H9 (cell line): ENCODE measurements around the gene NEBL. TPM values are rescaled to one million over a fixed set of nuclear protein-coding genes. Genes with fewer than 3 reads are reported as not detected.

Experiments used
- DNase-seq: peaks from one replicate; pipeline ENCODE4 v3.0.0-alpha.2; 2017
- H2AFZ ChIP-seq: one replicate; pipeline ENCODE4 v1.6.1; 2013; ENCODE audit warnings: mild to moderate bottlenecking, low read length, control low read depth, moderate library complexity
- H2AK5ac ChIP-seq: 2 replicates; pipeline ENCODE4 v1.6.1; 2013; ENCODE audit warnings: low read length, control low read depth, mixed read lengths; ENCODE audit not compliant: insufficient read length
- H2BK120ac ChIP-seq: one replicate; pipeline ENCODE4 v1.6.1; 2013; ENCODE audit warnings: low read depth, mild to moderate bottlenecking, low read length, control low read depth, inconsistent platforms; ENCODE audit not compliant: poor library complexity, severe bottlenecking
- H2BK12ac ChIP-seq: 2 replicates; pipeline ENCODE4 v1.6.1; 2013; ENCODE audit warnings: low read length, control low read depth, mixed read lengths, low read depth; ENCODE audit not compliant: insufficient read length
- H2BK15ac ChIP-seq: 2 replicates; pipeline ENCODE4 v1.6.1; 2013; ENCODE audit warnings: low read depth, low read length, control low read depth
- H2BK20ac ChIP-seq: one replicate; pipeline ENCODE4 v1.6.1; 2013; ENCODE audit warnings: low read depth, mild to moderate bottlenecking, low read length, control low read depth, inconsistent platforms; ENCODE audit not compliant: poor library complexity, severe bottlenecking
- H2BK5ac ChIP-seq: 2 replicates; pipeline ENCODE4 v1.6.1; 2013; ENCODE audit warnings: low read length, control low read depth, mixed read lengths; ENCODE audit not compliant: insufficient read length
- H3K14ac ChIP-seq: 2 replicates; pipeline ENCODE4 v1.6.1; 2013; ENCODE audit warnings: low read length, control low read depth; ENCODE audit not compliant: insufficient read depth
- H3K18ac ChIP-seq: 2 replicates; pipeline ENCODE4 v1.6.1; 2013; ENCODE audit warnings: low read depth, mild to moderate bottlenecking, mixed read lengths, low read length, control low read depth; ENCODE audit not compliant: insufficient read length
- H3K23ac ChIP-seq: 2 replicates; pipeline ENCODE4 v1.6.1; 2013; ENCODE audit warnings: low read length, control low read depth, mixed read lengths, low read depth; ENCODE audit not compliant: insufficient read length
- H3K23me2 ChIP-seq: 2 replicates; pipeline ENCODE4 v1.6.1; 2013; ENCODE audit warnings: low read depth, mild to moderate bottlenecking, mixed read lengths, low read length, control low read depth; ENCODE audit not compliant: insufficient read length, poor library complexity, severe bottlenecking
- H3K27ac ChIP-seq: 2 replicates; pipeline ENCODE4 v1.5.1; 2013; ENCODE audit warnings: low read length, control low read depth, mixed read lengths, low read depth; ENCODE audit not compliant: insufficient read length
- H3K27me3 ChIP-seq: 2 replicates; pipeline ENCODE4 v1.6.1; 2013; ENCODE audit warnings: low read length, control low read depth, inconsistent platforms; ENCODE audit not compliant: insufficient read depth
- H3K4ac ChIP-seq: 2 replicates; pipeline ENCODE4 v1.6.1; 2013; ENCODE audit warnings: low read depth, mild to moderate bottlenecking, control low read depth, inconsistent platforms, low read length, moderate library complexity
- H3K4me1 ChIP-seq: 2 replicates; pipeline ENCODE4 v1.6.1; 2013; ENCODE audit warnings: low read length, control low read depth, inconsistent platforms; ENCODE audit not compliant: insufficient read depth
- H3K4me2 ChIP-seq: 2 replicates; pipeline ENCODE4 v1.6.1; 2013; ENCODE audit warnings: low read length, control low read depth, mixed read lengths; ENCODE audit not compliant: insufficient read length, insufficient read depth
- H3K56ac ChIP-seq: 2 replicates; pipeline ENCODE4 v1.6.1; 2013; ENCODE audit warnings: low read depth, mild to moderate bottlenecking, mixed read lengths, low read length, control low read depth; ENCODE audit not compliant: insufficient read length
- H3K79me1 ChIP-seq: 2 replicates; pipeline ENCODE4 v1.6.1; 2013; ENCODE audit warnings: low read depth, mild to moderate bottlenecking, moderate library complexity, low read length, control low read depth, inconsistent platforms; ENCODE audit not compliant: insufficient read depth, poor library complexity, severe bottlenecking
- H3K79me2 ChIP-seq: 2 replicates; pipeline ENCODE4 v1.6.1; 2013; ENCODE audit warnings: low read length, control low read depth, inconsistent platforms; ENCODE audit not compliant: insufficient read depth
- H3K9ac ChIP-seq: 2 replicates; pipeline ENCODE4 v1.6.1; 2013; ENCODE audit warnings: low read length, control low read depth, mixed read lengths; ENCODE audit not compliant: insufficient read length; ENCODE audit errors: extremely low read depth
- H3K9me3 ChIP-seq: one replicate; pipeline ENCODE4 v1.6.1; 2013; ENCODE audit warnings: low read depth, low read length, inconsistent platforms; ENCODE audit not compliant: control insufficient read depth
- H3T11ph ChIP-seq: one replicate; pipeline ENCODE4 v1.6.1; 2013; ENCODE audit warnings: mild to moderate bottlenecking, low read length, control low read depth, inconsistent platforms
- H4K20me1 ChIP-seq: one replicate; pipeline ENCODE4 v1.6.1; 2013; ENCODE audit not compliant: control insufficient read depth, insufficient read length, insufficient read depth
- H4K5ac ChIP-seq: 2 replicates; pipeline ENCODE4 v1.6.1; 2013; ENCODE audit warnings: low read depth, mild to moderate bottlenecking, mixed read lengths, low read length, control low read depth; ENCODE audit not compliant: insufficient read length
- H4K8ac ChIP-seq: replicated peaks from 2 replicates; pipeline ENCODE4 v1.6.1; 2013; ENCODE audit warnings: low read length, control low read depth, mixed read lengths, low read depth; ENCODE audit not compliant: insufficient read length
- H4K91ac ChIP-seq: 2 replicates; pipeline ENCODE4 v1.6.1; 2013; ENCODE audit warnings: low read depth, mild to moderate bottlenecking, moderate library complexity, mixed read lengths, low read length, control low read depth; ENCODE audit not compliant: insufficient read length
- H3K27ac Mint-ChIP-seq, 3 experiments: 2 replicates in 2 of 3; 3 replicates in 1 of 3; pipeline ENCODE4 v1.8.0; 2020 to 2021; ENCODE audit warnings: mixed read lengths in 3 of 3, mild to moderate bottlenecking in 1 of 3, moderate library complexity in 1 of 3
- H3K27me3 Mint-ChIP-seq: 2 replicates; pipeline ENCODE4 v1.8.0; 2021; ENCODE audit warnings: low read depth, mild to moderate bottlenecking, moderate library complexity, mixed read lengths
- H3K36me3 Mint-ChIP-seq, 3 experiments: 2 replicates in 2 of 3; 3 replicates in 1 of 3; pipeline ENCODE4 v1.8.0; 2020 to 2021; ENCODE audit warnings: low read depth in 3 of 3, mixed read lengths in 3 of 3; ENCODE audit not compliant: insufficient read depth in 1 of 3
- H3K4me1 Mint-ChIP-seq, 2 experiments: 2 replicates each; pipeline ENCODE4 v1.8.0; 2020; ENCODE audit warnings: mixed read lengths in 2 of 2
- H3K4me3 Mint-ChIP-seq, 2 experiments: 2 replicates in 1 of 2; 3 replicates in 1 of 2; pipeline ENCODE4 v1.8.0; 2020 to 2021; ENCODE audit warnings: mild to moderate bottlenecking in 2 of 2, mixed read lengths in 2 of 2, moderate library complexity in 1 of 2
- H3K9me3 Mint-ChIP-seq, 2 experiments: 2 replicates in 1 of 2; 3 replicates in 1 of 2; pipeline ENCODE4 v1.8.0; 2020; ENCODE audit warnings: mild to moderate bottlenecking in 2 of 2, mixed read lengths in 2 of 2, moderate library complexity in 1 of 2
- WGBS: extraction: QIAGEN DNeasy Blood & Tissue Kit; methylation state at CpG from one replicate; pipeline ENCODE4 v1.1.7; 2013; ENCODE audit warnings: missing lambda C conversion rate, low lambda C conversion rate, mixed read lengths; ENCODE audit not compliant: insufficient read length; ENCODE audit errors: extremely low coverage; 5-methylcytosine and 5-hydroxymethylcytosine counted together
- total RNA-seq: library from RNA; stranded (reverse); gene quantifications from 2 replicates; pipeline ENCODE4 v1.2.1, GENCODE V29; 2021
- TF ChIP-seq, protein P1 (sequence below): fragments of 200-600 bp; sonication (generic); conservative IDR thresholded peaks from 3 replicates; pipeline ENCODE4 v1.8.0; 2021; ENCODE audit warnings: antibody characterized with exemption, mild to moderate bottlenecking

NEBL gene
- total RNA-seq, 1 experiment from 2014 or later = 20.9 TPM

DNA sequence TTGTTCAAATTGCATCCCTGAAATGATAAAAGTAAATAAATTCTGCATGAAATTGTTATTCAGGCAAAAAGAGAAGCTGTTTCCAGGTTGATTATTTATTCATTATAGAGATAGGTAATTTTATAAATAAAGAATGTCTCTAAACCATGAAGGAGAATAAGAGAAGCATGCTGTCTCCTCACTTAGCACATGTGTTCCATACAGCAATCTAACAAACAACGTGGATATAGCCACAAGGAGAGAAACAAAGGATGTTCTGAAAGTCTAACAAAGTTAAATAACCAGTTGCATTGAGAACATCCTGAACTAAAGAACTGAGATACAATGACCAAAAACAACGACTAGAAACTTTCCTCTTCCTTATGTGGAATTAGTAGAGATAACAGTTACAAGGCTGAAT is 50.8 kb downstream of the NEBL start:
- Mint-ChIP-seq H3K27me3 (no peaks in the 10 kb centered on the region), H3K36me3 (peaks cover 0 to 13% (median 4%) of the 10 kb centered on the region in 3 experiments; a peak in 4 of 7 replicates), H3K4me1 (no peaks in the 10 kb centered on the region), H3K4me3 (no peak overlapping the region), H3K27ac (no peak overlapping the region), H3K9me3 (peaks cover 2 to 6% of the 10 kb centered on the region in 2 experiments; a peak in 2 of 5 replicates)
- H2BK12ac ChIP-seq = no peak overlapping the region
- no peaks in the 10 kb centered on the region for H3K27me3 ChIP-seq
- no peak overlapping the region for H3K18ac ChIP-seq
- no peak overlapping the region for H3K9ac ChIP-seq
- H3T11ph ChIP-seq = no peak overlapping the region
- H4K8ac ChIP-seq = no peak overlapping the region
- no peak overlapping the region for H2BK120ac ChIP-seq
- H2AFZ ChIP-seq = no peak overlapping the region
- H2BK5ac ChIP-seq = no peak overlapping the region
- H4K20me1 ChIP-seq = no peaks in the 10 kb centered on the region
- no peak overlapping the region for H3K4me2 ChIP-seq
- no peak overlapping the region for H3K56ac ChIP-seq
- H3K9me3 ChIP-seq = no peaks in the 10 kb centered on the region
- H4K91ac ChIP-seq = no peak overlapping the region
- H3K4me1 ChIP-seq = no peaks in the 10 kb centered on the region
- H2BK15ac ChIP-seq = no peak overlapping the region
- no peak for DNase-seq
- no peak overlapping the region for H3K4ac ChIP-seq
- no peaks in the 10 kb centered on the region for H3K23me2 ChIP-seq
- H3K14ac ChIP-seq = no peak overlapping the region
- H3K79me1 ChIP-seq = no peaks in the 10 kb centered on the region
- WGBS = no CpG with 5 or more reads among the region's 2 CpGs
- no peak overlapping the region for H2AK5ac ChIP-seq
- H4K5ac ChIP-seq = no peak overlapping the region
- no peak overlapping the region for H2BK20ac ChIP-seq
- no peak overlapping the region for H3K23ac ChIP-seq
- TF ChIP-seq, protein P1, sequence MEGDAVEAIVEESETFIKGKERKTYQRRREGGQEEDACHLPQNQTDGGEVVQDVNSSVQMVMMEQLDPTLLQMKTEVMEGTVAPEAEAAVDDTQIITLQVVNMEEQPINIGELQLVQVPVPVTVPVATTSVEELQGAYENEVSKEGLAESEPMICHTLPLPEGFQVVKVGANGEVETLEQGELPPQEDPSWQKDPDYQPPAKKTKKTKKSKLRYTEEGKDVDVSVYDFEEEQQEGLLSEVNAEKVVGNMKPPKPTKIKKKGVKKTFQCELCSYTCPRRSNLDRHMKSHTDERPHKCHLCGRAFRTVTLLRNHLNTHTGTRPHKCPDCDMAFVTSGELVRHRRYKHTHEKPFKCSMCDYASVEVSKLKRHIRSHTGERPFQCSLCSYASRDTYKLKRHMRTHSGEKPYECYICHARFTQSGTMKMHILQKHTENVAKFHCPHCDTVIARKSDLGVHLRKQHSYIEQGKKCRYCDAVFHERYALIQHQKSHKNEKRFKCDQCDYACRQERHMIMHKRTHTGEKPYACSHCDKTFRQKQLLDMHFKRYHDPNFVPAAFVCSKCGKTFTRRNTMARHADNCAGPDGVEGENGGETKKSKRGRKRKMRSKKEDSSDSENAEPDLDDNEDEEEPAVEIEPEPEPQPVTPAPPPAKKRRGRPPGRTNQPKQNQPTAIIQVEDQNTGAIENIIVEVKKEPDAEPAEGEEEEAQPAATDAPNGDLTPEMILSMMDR = no peak
- no peak overlapping the region for H3K27ac ChIP-seq
- no peaks in the 10 kb centered on the region for H3K79me2 ChIP-seq
